A172 (cell line): ENCODE results near the gene GCM1. TPM values are rescaled to one million over a fixed set of nuclear protein-coding genes. Genes with fewer than 3 reads are reported as not detected.

Source experiments
- DNase-seq: peaks from one replicate; pipeline ENCODE4 v3.0.0-alpha.2; 2015; ENCODE audit warnings: low spot score
- total RNA-seq: library from RNA; depleted of rRNA; stranded (reverse); fragments of >200 nt; shearing (Covaris generic); gene quantifications from 2 replicates; pipeline ENCODE4 v1.2.3, GENCODE V29; 2014

GCM1 gene
- total RNA-seq, 1 experiment from 2014 or later = not detected

- no peak for DNase-seq
Measured at GRCh38 chr6:53151676-53152075, 3.0 kb upstream of the GCM1 start.

GRCh38 chr6:53144802-53145201 is 3.8 kb downstream of the GCM1 start:
- DNase-seq = no peak

GRCh38 chr6:53143710-53144109 is 4.9 kb downstream of the GCM1 start:
- DNase-seq = no peak

GRCh38 chr6:53142810-53143209 is 5.8 kb downstream of the GCM1 start:
- no peak for DNase-seq

- DNase-seq = no peak
Measured at GRCh38 chr6:53139841-53140413, 8.7 kb downstream of the GCM1 start.

GRCh38 chr6:53136000-53136609 is 12.5 kb downstream of the GCM1 start:
- DNase-seq = no peak

- DNase-seq = no peak
Measured at GRCh38 chr6:53134601-53135235, 13.9 kb downstream of the GCM1 start.

GRCh38 chr6:53133961-53134360 is 14.7 kb downstream of the GCM1 start:
- no peak for DNase-seq

GRCh38 chr6:53130569-53131290 is 17.9 kb downstream of the GCM1 start:
- DNase-seq = no peak

- DNase-seq = no peak
Measured at GRCh38 chr6:53128842-53129241, 19.8 kb downstream of the GCM1 start.

GRCh38 chr6:53125276-53125675 is 23.4 kb downstream of the GCM1 start:
- DNase-seq = no peak

- DNase-seq = no peak
Measured at GRCh38 chr6:53124131-53124800, 24.4 kb downstream of the GCM1 start.

GRCh38 chr6:53119772-53120409 is 28.8 kb downstream of the GCM1 start:
- DNase-seq = peak; percentile 34

- peak; percentile 13 for DNase-seq
Measured at GRCh38 chr6:53119349-53119748, 29.3 kb downstream of the GCM1 start.

- DNase-seq = no peak
Measured at GRCh38 chr6:53115741-53116140, 32.9 kb downstream of the GCM1 start.

- no peak for DNase-seq
Measured at GRCh38 chr6:53115113-53115512, 33.5 kb downstream of the GCM1 start.

- no peak for DNase-seq
Measured at GRCh38 chr6:53113742-53114141, 34.9 kb downstream of the GCM1 start.

GRCh38 chr6:53112871-53113270 is 35.8 kb downstream of the GCM1 start:
- DNase-seq = no peak

GRCh38 chr6:53112404-53112803 is 36.2 kb downstream of the GCM1 start:
- no peak for DNase-seq

GRCh38 chr6:53111865-53112264 is 36.8 kb downstream of the GCM1 start:
- DNase-seq = no peak

GRCh38 chr6:53109612-53110011 is 39.0 kb downstream of the GCM1 start:
- no peak for DNase-seq

- DNase-seq = peak; percentile 7
Measured at GRCh38 chr6:53107091-53107490, 41.5 kb downstream of the GCM1 start.
